Prostate gland (tissue), 2 donors: ENCODE measurements around the gene COP1.

ENCODE experiments used
- CTCF ChIP-seq, 4 experiments: fragments of 200-600 bp in 2 of 4; fragments of 450-650 bp in 2 of 4; sonication (generic) in 2 of 4; IDR thresholded peaks; 1 replicate in 3 of 4; 2 replicates in 1 of 4; pipeline ENCODE4 v1.5.1; 2016 to 2019; ENCODE audit warnings: antibody characterized with exemption in 4 of 4, mild to moderate bottlenecking in 2 of 4, moderate library complexity in 2 of 4
- POLR2A ChIP-seq: fragments of 450-650 bp; IDR thresholded peaks from one replicate; pipeline ENCODE4 v1.6.1; 2016; ENCODE audit warnings: antibody characterized with exemption, mild to moderate bottlenecking

- TF ChIP-seq CTCF (IDR thresholded peaks at IDR 0.05) (no peak), POLR2A (no peak)
Measured at GRCh38 chr1:176208034-176208433, 948 bp upstream of the COP1 start.
